RWPE2 (cell line): ENCODE results near the gene CASS4.
"Not testable (repeated sequence)": the region's sequence is repeated elsewhere in the genome, so short reads cannot be mapped to it uniquely, and the experiment has no call there.

Experiments used
- ATAC-seq: fragments of 200-7000 bp; cut with Tn5 transposase; 3 replicates; pipeline ENCODE4 v1.9.1; 2021; ENCODE audit warnings: low read depth
- DNase-seq: peaks from one replicate; pipeline ENCODE4 v3.0.0-alpha.2; 2020; ENCODE audit warnings: low spot score
- H3K27ac ChIP-seq: fragments of 450-650 bp; 2 replicates; pipeline ENCODE4 v1.5.1; 2017; ENCODE audit warnings: mild to moderate bottlenecking; ENCODE audit not compliant: poor library complexity, severe bottlenecking
- H3K27me3 ChIP-seq: fragments of 250-450 bp; sonication (Bioruptor Pico); 2 replicates; pipeline ENCODE4 v1.5.1; 2021; ENCODE audit warnings: mild to moderate bottlenecking, moderate library complexity; ENCODE audit not compliant: insufficient read depth, poor library complexity, severe bottlenecking
- H3K36me3 ChIP-seq: fragments of 250-450 bp; sonication (Bioruptor Pico); 2 replicates; pipeline ENCODE4 v1.5.1; 2020; ENCODE audit warnings: low read depth, mild to moderate bottlenecking, moderate library complexity
- H3K4me1 ChIP-seq: fragments of 250-450 bp; sonication (Bioruptor Pico); 2 replicates; pipeline ENCODE4 v1.5.1; 2021; ENCODE audit warnings: mild to moderate bottlenecking, moderate library complexity; ENCODE audit not compliant: insufficient read depth, poor library complexity, severe bottlenecking
- H3K4me3 ChIP-seq: fragments of 250-450 bp; sonication (Bioruptor Pico); 2 replicates; pipeline ENCODE4 v1.5.1; 2021; ENCODE audit warnings: mild to moderate bottlenecking, moderate library complexity; ENCODE audit not compliant: severe bottlenecking
- H3K9me3 ChIP-seq: fragments of 250-450 bp; sonication (Bioruptor Pico); 2 replicates; pipeline ENCODE4 v1.5.1; 2021; ENCODE audit warnings: mild to moderate bottlenecking, moderate library complexity; ENCODE audit not compliant: severe bottlenecking
- CTCF ChIP-seq: fragments of 450-650 bp; IDR thresholded peaks from one replicate; pipeline ENCODE4 v1.5.1; 2017; ENCODE audit warnings: mild to moderate bottlenecking, moderate library complexity; ENCODE audit not compliant: poor library complexity, severe bottlenecking

Gene CASS4

GRCh38 chr20:56393653-56394052 lies 18.4 kb upstream of the CASS4 start:
- DNase-seq (no peak), ATAC-seq (no peak)
- Histone ChIP-seq H3K4me3 (peak overlapping the region; percentile 69), H3K36me3 (peaks cover 73% of the 10 kb centered on the region), H3K27ac (peak overlapping the region; percentile 87), H3K9me3 (no peaks in the 10 kb centered on the region), H3K4me1 (peaks cover 13% of the 10 kb centered on the region), H3K27me3 (no peaks in the 10 kb centered on the region)
- no peak for TF ChIP-seq CTCF

- Histone ChIP-seq H3K27ac (no peak overlapping the region), H3K27me3 (no peaks in the 10 kb centered on the region), H3K4me1 (peaks cover 13% of the 10 kb centered on the region), H3K4me3 (no peak overlapping the region), H3K36me3 (peaks cover 73% of the 10 kb centered on the region), H3K9me3 (no peaks in the 10 kb centered on the region)
- no peak for TF ChIP-seq CTCF
- DNase-seq (no peak), ATAC-seq (no peak)
Observed at GRCh38 chr20:56395166-56395565, 16.9 kb upstream of the CASS4 start.

GRCh38 chr20:56400001-56400640 lies 11.9 kb upstream of the CASS4 start:
- no peak overlapping the region for H3K4me3 ChIP-seq
- no peaks in the 10 kb centered on the region for H3K9me3 ChIP-seq
- no peak overlapping the region for H3K27ac ChIP-seq
- no peak for DNase-seq
- H3K27me3 ChIP-seq: no peaks in the 10 kb centered on the region
- no peaks in the 10 kb centered on the region for H3K4me1 ChIP-seq
- H3K36me3 ChIP-seq: peaks cover 100% of the 10 kb centered on the region
- TF ChIP-seq CTCF: peak; percentile 100
- ATAC-seq: peak; percentile 80

- Histone ChIP-seq H3K4me1 (no peaks in the 10 kb centered on the region), H3K27me3 (no peaks in the 10 kb centered on the region), H3K27ac (no peak overlapping the region), H3K9me3 (no peaks in the 10 kb centered on the region), H3K36me3 (peaks cover 96% of the 10 kb centered on the region), H3K4me3 (no peak overlapping the region)
- DNase-seq (no peak), ATAC-seq (no peak)
- TF ChIP-seq CTCF: no peak
Observed at GRCh38 chr20:56403465-56403864, 8.6 kb upstream of the CASS4 start.

GRCh38 chr20:56405356-56405755 lies 6.7 kb upstream of the CASS4 start:
- not testable (repeated sequence) for DNase-seq, ATAC-seq, H3K9me3 ChIP-seq, H3K27ac ChIP-seq, H3K4me3 ChIP-seq, H3K27me3 ChIP-seq, H3K4me1 ChIP-seq
- H3K36me3 ChIP-seq: peaks cover 77% of the 10 kb centered on the region
